DMS114 treated with DMSO at 0.1 percent for 48 hours (cell line): ENCODE measurements around the gene IL18R1.

Experiments used
- DNase-seq: peaks from one replicate; lab custom pipeline; 2025; ENCODE audit not compliant: unreplicated experiment; lab: John Stamatoyannopoulos, UW

IL18R1 gene

DNA sequence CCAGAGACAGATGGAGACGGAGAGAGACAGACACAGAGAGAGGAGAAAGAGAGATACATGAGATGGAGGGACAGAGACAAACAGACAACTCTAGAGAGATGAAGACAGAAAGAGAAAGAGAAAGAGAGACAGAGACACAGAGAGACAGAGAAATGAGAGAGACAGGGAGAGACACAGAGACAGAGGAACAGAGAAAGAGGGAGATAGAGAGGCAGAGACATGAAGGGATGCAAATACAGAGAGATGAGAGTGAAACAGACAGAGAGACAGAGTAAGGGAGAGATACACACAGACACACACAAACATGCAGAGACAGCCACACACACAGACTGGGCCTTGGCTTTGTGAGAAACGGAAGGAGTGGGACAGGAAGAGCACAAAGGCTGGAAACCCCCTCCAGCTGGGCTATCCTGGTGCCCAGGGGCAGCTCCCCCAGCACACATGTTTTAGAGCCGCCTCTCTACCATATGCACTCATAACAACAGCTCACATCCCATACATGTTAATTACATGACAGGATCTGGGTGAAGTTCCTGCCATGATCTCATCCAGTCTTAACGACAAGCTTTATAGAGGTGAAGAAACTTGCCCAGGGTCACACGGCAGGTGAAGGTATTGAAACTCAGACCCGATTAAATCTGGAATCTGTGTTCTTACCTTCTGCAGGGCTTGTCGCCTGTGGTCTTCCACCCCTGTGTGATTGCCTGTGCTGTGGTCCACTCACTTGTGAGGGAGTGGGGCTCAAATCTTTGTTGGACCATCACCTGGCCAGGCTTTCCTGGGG lies 32.4 kb downstream of the IL18R1 start:
- DNase-seq = no peak

DNA sequence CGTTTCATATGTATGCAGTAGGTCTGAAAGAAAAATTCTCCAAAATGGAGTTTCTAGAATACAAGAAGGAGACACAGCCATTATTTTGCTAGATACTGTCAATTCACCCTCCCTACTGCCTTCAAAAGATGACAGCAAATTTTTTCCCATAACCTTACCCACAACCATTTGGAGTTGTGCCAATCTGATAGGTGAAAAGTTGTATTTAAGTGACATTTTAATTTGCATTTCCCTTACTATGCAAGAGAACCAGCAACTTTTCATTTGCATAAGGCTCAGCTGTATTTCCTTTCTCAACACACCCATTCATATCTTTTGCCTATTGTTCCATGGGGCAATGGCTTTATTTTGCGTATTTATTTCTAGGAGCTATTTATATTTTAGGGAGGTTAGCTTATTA lies 36.0 kb downstream of the IL18R1 start:
- DNase-seq = no peak

DNA sequence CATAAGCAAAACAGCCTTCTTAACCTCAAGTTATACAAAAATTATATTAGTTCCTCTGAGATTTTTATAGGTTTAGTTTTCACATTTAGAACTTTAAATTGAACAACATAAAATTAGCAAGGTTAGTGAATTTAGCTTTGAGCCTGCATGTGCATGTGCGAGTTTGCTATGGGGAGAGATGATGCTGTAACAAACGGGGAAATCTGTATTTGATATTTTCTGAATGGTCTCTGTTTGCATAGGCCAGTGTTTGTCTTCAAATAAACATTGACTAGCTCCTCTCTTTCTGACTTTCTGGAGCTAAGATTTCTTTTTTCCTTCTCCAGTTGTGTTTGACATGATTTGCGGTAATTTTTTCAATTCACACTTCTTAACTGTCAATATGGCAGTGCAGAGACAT lies 36.5 kb downstream of the IL18R1 start:
- no peak for DNase-seq

DNA sequence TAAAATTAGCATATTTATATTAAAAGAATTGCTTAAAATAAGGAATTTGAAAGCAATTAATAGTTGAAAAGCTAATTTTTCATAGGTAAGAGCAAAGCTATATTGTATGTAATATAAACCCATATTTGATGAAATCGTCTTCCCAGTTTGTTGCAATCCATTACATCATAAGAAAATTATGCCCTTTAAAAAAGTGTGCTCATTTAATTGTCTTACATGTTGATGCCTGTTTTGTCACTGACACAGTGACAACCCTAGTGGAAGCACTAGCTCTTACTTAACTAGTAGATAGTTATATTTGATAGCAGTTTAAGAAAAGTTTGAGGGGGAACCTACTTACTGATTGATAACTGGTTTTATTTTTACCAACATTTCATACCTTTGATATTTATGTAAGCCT lies 37.3 kb downstream of the IL18R1 start:
- DNase-seq = no peak

DNA sequence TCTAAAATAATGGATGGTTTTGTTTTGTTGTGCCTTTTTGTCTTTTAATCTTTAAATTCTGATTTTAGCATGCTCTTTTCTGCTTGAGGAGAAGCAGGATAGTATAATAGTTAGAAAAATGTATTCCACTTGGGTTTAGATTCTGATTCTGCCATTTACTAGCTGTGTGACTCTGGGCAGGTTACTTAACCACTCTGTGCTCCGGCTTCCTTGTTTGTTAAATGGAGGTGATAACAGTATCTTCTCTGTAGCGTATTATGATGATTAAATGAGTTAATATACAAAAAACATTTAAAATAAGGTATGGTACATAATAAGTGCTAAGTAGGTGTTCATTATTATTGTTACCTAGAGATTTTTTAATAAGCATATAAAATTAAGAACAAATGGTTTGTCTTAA lies 40.4 kb downstream of the IL18R1 start:
- DNase-seq = no peak

DNA sequence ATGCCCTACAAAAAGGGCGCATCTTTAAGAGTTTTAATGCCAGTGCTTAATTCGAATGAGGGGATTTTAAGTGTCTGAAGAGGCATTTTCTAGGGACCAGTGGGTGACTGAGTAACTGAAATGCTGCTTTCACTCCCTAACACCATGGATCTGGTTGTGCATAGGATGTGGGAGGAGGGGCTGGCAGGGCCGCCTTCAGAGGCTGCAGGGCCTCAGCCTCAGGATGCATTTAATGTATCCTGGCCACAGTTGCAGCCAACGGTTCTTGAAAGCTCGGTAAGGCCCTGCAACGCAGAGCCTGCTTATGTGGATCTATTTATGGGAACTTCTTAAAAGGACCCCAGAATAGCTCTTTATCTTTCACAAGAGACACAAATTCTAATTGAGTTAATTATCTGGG lies 41.6 kb downstream of the IL18R1 start:
- no peak for DNase-seq

DNA sequence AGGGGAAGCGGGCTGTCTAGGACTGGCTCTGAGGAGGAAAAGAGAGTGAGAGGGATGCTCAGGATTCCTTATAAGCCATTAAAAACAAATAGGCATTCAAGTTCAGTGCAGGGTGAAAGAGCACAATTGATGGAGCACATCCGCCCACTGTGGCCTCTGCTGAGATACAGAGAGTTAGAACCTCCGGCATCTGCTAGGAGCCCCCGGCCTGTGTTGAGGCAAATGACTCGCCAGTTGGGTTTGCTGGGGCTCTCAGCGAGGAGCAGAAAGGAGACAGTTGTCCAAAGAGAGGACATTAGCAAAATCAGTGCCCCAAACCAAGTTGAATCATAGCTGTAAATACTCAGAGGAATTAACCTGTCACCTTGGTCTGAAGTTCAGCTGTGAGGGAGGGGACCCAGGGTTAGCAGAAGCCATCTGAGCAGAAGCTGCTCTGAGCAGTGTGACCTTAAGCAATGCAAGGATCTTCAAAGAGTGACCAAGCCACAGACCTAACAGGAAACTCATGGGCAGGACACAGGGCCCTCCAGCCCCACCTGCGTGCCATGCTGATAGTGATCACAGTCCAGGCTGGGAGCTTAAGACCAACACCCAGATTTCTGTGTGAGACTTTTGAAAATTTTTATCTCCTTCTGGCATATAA lies 44.0 kb downstream of the IL18R1 start:
- DNase-seq = no peak

DNA sequence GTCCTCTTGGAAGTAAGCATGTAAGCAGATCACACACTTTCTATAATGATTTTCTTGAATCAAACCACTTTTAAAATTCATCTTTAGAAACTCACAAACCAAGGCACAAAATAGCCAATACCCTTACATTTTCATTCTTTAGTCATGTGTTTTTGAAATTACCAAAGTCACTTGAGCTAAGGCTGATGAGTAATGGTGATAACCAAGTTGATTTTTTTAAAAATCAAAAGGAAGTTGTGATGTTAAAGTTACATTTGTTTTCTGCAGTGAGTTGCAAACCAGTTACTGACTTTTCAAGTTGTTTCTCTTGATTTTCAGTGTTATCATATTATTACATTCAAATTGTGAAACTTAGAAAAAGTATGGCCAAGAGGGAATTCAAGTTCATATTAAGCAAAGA lies 45.9 kb downstream of the IL18R1 start:
- no peak for DNase-seq

DNA sequence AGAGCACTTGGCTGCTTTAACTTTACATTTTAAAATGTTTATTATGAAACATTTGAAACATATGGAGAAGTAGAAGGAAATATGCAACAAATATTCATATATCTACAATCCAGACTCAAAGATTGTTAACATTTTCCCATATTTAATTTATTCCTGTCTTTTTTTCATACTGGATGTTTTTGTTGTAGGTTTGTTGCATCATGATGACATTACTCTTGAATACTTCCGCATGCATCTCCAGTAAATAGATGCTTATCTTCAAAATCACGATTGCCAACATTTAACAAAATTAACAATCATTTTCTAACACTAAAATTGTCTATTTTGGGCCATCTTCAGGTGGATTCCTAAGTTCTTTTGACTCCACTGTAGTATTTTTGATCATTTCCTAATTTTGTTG lies 46.3 kb downstream of the IL18R1 start:
- DNase-seq = no peak

DNA sequence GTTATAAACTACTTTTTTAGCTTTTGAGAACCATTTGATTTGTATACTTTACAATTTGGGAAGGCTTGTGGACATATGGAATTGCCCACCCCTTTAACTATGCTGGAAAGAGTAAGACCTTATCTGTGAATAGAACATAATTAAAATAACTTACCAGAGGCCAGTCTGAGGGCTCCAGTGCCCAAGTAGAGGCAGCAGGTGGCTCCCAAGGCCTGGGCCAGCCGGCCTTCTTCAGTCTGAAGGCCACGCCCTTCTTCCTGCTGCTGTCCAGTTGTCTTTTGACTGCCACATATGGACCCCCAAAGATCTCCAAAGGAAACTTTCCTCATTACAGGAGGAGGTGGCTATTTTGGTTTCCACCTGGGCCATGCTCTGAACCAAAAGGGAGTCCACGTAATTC lies 55.4 kb downstream of the IL18R1 start:
- no peak for DNase-seq

DNA sequence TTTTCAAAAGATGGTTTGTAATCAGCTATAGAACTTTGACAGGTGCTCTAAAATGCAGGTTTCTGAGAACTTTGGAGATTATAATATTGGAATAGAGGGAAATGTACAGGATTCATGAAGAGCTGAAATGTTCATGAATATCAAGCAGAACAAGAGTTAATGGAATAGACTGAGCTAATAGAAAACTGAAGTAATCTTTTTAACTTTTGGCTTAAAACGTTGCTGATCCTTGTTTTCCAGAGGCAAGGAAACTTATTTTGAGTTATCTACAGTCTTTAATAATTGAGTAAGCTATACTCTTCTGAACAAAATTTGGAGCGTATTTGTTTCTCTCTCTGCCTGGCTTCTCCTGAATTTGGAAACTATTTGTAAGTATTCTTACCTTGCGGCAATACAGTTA lies 56.6 kb downstream of the IL18R1 start:
- peak; percentile 6 for DNase-seq

DNA sequence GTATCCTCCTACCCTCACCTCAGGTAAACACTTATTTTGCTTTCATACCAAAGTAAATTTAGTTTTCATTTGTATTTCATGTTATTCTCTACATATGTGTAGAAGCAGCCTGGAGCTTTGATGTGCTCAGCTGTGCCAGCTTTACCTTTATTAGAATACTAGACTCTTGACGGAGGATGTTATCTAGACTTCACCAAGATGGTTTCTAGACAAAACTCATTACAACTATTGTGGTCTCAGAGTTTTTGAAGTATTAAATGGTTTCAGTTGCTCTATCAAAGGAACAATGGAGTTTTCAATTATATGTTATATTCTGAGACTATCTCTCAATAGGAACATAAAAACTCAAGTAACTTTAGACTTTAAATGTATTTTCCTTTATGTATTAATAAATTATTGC lies 62.4 kb downstream of the IL18R1 start:
- DNase-seq = no peak

DNA sequence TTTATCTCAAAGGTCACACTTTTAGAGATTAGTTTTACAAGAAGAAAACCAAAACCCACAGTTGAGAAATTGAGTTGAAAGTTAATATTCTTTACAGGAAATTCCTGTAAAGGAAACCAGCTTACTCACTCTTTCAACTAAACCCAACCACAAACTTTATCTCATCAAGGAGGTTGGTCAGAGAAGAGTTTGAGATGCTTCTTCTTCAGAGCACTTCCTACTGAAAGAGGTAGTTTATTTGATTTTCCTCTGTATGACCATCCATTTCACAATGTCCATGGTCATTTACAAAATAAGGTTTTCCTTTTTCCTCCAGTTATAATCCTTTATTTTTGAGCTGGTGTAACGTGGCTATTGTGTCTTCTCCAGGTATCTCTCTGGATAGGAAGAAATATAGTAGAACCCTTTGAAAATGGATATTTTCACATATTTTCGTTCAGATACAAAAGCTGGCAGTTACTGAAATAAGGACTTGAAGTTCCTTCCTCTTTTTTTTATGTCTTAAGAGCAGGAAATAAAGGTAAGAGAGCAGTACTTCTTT lies 62.9 kb downstream of the IL18R1 start:
- no peak for DNase-seq

DNA sequence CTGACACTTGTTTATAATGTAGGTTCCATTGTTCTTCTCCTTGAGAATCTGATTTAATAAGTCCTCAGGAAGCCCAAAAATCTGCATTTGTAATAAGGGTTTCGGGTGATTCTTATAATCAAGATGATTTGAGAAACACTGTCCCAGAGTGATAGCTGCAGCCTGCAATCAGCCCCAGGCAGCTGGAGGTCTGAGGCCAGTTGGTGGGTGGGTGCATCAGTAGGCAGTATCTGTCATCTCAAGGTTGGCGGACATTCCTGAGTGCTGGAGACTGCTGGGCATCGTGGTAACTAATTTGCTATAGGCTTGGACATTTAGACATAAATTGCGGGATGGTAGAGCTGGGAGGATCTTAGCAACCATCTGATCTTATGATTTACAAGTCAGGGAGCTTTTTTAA lies 64.7 kb downstream of the IL18R1 start:
- DNase-seq = no peak

DNA sequence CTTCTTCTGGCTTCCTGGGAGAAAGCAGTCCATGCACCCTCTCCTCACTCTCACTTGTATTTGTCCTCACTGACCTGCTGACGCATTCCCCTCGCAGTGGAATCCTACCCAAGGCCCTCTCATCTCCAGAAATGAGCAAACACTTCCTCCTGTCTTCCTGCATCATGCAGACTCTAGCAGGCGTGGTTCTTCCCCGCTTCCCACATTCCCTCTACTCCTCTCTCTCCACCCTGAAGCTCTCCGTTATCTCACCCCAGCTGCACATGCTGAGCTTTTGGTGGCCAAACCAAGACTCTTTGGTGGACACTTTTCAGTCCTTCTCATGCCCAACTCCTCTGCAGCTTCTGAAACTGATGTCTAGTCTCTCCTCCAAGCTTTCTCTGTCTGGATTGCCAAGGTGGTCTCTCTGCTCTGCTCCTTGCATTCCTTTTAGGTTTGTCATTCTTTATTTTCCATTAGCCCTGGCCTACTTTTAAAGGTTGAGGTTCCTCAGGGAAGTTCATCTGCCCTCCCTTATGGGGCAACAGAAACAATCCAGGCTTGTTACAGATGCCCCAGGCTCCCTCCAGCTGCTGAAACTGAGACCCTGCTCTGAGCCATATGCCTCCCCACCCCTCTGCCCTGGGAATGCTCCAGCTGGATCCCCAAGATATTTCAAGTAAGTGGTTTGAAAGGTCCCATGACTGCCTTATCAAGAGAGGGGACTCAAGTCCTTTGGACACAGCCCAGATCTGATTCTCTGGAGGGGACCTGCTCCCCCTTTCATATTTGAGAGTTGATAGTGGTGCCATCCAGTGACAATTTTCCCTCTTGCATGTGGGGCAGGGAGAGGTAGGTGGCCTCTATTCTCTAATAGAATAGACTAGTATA lies 66.5 kb downstream of the IL18R1 start:
- DNase-seq = no peak

DNA sequence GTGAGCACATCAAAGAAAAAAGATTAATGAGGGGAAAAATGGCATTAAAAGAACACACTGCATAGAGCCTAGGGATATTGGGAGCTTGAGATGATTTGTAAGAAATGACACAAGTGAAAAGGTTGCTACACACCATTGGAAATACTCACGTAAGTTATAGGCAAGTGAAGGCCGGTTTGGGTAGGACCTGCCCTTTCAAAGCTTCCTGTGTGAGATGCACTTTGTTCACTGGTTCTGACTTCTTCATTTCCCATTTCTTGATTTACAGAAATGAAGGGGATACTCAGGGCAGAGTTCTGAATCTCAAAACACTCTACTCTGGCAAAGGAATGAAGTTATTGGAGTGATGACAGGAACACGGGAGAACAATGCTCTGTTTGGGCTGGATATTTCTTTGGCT lies 67.3 kb downstream of the IL18R1 start, which contains the start of gene IL18RAP:
TSS of gene IL18RAP (plus strand) at position 251 of the 400 bp plus-strand sequence. CDS start at position 369, 118 bp downstream.
- DNase-seq = no peak

DNA sequence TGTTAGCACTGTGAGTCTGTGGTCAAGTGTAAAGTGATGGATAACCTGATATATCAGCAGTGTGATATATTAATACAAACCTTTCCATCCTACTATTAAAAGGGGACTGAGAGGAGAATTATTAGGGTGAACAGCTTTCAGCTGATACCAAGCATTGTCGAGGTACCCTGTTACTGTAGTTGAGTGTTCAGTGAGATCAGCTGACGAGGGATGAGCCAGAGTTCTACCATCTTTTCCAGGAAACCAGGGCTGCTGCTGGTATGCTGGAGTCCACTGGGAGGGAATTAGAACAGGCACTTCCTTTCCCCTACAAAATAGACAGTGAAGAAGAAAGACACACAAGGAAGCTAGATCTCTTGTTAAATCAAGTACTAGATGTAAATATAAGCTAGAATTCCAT lies 67.8 kb downstream of the IL18R1 start:
- DNase-seq = no peak

DNA sequence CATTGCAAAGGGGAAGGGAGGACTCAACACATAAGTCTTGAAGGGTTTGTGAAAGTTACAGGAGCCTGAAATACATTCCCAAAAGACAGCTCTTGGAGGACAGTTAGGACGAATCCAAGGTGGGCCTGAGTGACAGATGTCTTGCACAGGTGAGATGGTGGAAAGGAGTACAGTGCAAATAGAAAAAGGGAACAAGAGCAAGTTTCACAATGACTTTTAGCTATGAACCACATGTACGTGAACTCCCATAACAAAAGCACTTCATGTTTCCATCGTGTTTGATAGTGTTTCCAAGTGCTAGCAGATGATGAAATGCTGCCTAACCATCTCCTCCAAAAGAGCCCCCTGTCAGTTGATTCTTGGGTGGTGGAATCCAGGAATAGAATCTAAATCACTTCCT lies 69.2 kb downstream of the IL18R1 start:
- DNase-seq = no peak

DNA sequence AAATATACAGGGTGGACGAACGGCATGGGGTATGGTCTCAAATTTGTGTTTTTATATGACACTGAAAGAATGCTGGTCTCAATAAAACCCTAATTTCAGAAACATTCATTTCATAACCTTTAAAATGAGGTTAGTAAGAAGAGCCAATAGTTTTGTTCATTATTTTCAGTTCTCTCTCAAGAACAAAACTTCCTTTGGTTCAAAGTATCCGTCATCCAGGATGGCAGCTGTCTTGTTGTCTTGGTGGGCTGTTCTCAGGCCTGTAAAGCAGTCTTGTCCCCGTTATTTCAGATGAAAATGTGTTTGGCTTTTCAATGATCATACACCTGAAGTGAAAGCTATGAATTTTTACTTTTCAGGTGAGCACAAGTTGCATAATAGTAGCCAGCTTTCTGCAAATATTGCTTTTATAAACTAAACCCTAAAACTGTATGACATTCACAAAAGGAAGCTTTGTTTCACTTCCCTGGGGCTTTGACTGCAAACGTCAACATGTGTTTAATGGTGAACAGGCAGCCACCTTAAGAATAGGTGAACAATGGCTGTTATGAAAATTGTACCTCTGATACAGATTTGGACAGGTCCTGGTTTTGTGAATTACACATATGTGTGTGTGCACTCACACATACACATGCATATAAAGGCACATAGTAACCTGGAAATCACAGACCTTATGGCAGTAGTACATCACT lies 70.0 kb downstream of the IL18R1 start:
- DNase-seq = no peak

DNA sequence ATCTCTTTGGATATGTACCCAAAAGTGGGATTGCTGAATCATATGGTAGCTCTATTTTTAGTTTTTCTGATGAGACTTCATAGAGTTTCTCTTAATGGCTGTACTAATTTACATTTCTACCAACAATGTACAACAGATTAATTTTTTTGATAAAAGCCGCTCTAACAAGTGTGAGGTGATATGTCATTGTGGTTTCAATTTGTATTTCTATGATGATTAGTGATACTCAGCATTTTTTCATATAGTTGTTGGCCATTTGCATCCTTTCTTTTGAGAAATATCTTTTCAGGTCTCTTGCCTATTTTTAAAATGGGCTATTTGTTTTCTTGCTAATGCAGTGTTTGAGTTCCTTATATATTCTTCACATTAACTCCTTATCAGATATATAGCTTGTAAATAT lies 71.7 kb downstream of the IL18R1 start:
- DNase-seq = no peak

DNA sequence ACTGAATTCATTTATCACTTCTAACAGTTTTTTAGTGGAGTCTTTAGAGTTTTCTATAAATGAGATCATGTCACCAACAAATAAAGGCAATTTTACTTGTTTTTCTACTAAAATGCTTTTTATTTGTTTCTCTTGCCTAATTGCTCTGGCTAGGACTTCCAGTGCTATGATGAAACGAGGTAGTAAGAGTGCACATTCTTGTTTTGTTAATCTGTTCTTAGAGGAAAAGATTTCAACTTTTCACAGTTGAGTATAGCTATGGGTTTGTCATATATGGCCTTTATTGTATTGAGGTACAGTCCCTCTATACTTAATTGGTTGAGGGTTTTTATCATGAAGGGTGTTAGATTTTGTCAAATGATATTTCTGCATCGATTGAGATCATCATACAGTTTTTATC lies 73.0 kb downstream of the IL18R1 start:
- no peak for DNase-seq
